Cortex of kidney (tissue), 1 donor: Measurements from ENCODE around the gene TMEM186.
"Not testable (repeated sequence)": the region's sequence is repeated elsewhere in the genome, so short reads cannot be mapped to it uniquely, and the experiment has no call there.

ENCODE experiments used
- DNase-seq: peaks from one replicate; lab custom pipeline; 2025; lab: John Stamatoyannopoulos, UW

Gene TMEM186

GRCh38 chr16:8797364-8798173, at the start of gene TMEM186, which contains the start of gene PMM2:
TSS of gene TMEM186 (minus strand) at chr16:8797639. CDS start at chr16:8797614, 25 bp downstream.
TSS of gene PMM2 (plus strand) at chr16:8797839. CDS start at chr16:8797883, 44 bp downstream.
- peak; percentile 34 for DNase-seq

GRCh38 chr16:8847145-8847544, 49.7 kb upstream of the TMEM186 start:
- DNase-seq: no peak

GRCh38 chr16:8846401-8846932, 49.0 kb upstream of the TMEM186 start:
- no peak for DNase-seq

GRCh38 chr16:8845699-8846298, 48.4 kb upstream of the TMEM186 start:
- DNase-seq: no peak

- not testable (repeated sequence) for DNase-seq
Observed at GRCh38 chr16:8843296-8843695, 45.9 kb upstream of the TMEM186 start.

GRCh38 chr16:8842016-8842415, 44.6 kb upstream of the TMEM186 start:
- not testable (repeated sequence) for DNase-seq

GRCh38 chr16:8837594-8837993, 40.2 kb upstream of the TMEM186 start:
- not testable (repeated sequence) for DNase-seq

- not testable (repeated sequence) for DNase-seq
Observed at GRCh38 chr16:8836797-8837196, 39.4 kb upstream of the TMEM186 start.

- DNase-seq: no peak
Observed at GRCh38 chr16:8832717-8833105, 35.3 kb upstream of the TMEM186 start.

- no peak for DNase-seq
Observed at GRCh38 chr16:8831871-8832716, 34.7 kb upstream of the TMEM186 start.

- no peak for DNase-seq
Observed at GRCh38 chr16:8831450-8831849, 34.0 kb upstream of the TMEM186 start.

- DNase-seq: no peak
Observed at GRCh38 chr16:8828541-8829165, 31.2 kb upstream of the TMEM186 start.

GRCh38 chr16:8826278-8826879, 28.9 kb upstream of the TMEM186 start:
- no peak for DNase-seq

- no peak for DNase-seq
Observed at GRCh38 chr16:8822403-8822802, 25.0 kb upstream of the TMEM186 start.

- no peak for DNase-seq
Observed at GRCh38 chr16:8819411-8820034, 22.1 kb upstream of the TMEM186 start.

- DNase-seq: no peak
Observed at GRCh38 chr16:8818504-8819270, 21.2 kb upstream of the TMEM186 start.

- DNase-seq: no peak
Observed at GRCh38 chr16:8816967-8817655, 19.7 kb upstream of the TMEM186 start.

GRCh38 chr16:8814095-8814806, 16.8 kb upstream of the TMEM186 start:
- DNase-seq: no peak
